NOMO-1 treated with dmso at 0.1 percent for 144 hours (cell line): Measurements from ENCODE around the gene APC2.
"Not testable (repeated sequence)": the region's sequence is repeated elsewhere in the genome, so short reads cannot be mapped to it uniquely, and the experiment has no call there.

Source experiments
- DNase-seq: peaks from one replicate; lab custom pipeline; 2025; ENCODE audit not compliant: unreplicated experiment; lab: John Stamatoyannopoulos, UW

APC2 gene

GRCh38 chr19:1429750-1430149 is 20.2 kb upstream of the APC2 start:
- DNase-seq = no peak

DNA sequence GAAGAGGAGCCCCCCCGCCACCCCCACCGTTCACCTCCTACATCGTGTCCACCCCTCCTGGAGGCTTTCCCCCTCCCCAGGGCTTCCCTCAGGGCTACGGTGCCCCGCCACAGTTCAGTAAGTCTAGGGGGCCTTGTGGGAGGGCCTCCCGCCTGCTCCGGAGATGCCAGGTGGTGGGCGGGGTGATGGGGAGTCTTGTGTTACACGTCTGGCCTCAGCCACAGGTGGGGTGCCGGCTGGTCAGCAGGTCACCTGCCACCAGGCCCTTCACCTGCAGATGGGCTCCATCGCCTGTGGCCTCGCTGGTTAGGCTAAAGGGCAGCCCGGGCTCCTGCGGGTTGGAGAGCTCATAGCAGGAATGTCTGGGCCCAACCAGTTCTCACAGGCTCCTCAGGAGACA is 19.7 kb upstream of the APC2 start:
- no peak for DNase-seq

DNA sequence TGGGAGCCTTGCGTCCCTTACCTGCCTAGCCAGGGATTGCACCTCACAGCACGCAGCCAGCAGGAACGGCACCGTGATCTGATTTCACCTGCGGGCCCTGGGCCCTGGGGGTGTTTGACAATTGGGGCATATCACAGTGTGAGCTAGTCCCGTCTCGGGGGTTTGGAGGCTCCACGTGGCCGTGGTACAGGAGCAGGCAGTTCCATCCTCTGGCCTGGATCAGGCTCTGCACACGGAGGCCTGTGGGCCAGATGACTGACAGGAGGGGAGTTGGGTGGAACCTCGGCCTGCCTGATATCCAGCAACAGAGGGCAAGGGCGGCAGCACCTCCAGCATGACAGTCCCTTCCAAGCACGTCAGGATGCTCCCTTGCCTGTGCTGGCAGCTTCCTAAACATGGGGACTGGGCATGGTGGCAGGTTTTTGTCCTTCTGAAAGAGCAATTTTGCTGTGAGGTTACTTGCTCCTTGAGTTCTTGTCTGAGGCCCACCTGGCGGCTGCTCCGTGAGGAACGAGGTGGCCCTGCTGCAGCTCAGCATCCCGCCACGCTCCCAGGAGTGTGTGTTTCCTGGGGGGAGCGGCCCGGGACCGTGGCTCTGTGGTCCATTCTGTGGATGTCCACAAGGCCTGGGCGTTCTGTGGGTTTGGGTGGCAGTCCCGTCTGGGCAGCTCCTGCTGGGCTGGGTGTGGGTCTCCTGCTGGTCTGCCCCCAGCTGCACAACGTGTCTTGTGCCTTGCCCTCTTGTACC is 18.0 kb upstream of the APC2 start:
- DNase-seq = no peak

GRCh38 chr19:1432507-1432887 is 17.4 kb upstream of the APC2 start:
- no peak for DNase-seq

DNA sequence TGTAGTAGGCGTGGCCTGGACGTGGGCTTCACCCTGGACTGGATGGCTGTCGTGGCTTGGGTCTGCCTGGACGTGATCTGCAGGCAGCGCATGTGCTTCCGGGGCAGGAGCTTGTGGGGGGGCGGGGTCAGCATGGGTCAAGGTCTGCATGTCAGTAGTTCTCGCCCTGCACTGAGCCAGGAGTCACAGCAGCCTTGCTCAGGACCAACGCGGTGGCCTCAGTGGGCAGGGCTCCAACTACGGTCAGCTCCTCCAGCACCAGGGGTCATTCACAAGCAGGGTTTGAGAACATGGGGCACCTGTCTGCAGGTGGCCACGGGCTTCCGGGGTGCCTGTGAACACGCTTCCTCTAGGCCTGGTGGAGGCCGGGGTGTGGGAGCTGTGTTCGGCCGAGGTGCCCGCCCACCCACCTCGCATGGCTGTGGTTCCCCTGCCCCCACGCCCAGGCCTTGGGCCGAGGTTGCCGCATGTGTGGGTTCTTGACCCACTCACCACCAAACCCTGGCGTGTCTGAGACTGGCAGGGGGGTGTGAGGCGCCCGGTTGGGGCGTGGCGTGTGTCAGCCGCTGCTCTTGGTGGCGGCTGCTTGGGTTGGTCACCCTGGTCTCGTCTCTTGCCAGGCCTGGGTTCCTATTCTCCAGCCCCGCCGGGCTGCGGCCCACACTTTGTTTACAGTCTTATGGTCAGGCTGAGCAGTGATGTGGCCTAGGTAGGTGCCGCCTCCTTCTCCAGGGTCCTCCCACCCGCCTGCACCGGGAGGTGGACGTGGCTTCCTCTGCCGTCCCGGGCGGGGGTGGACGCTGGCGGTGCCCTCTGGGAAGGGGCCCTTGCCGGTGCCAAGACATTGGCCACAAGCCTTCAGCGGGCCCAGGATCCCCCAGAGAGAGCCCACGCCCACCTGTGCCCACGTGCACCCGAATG is 16.5 kb upstream of the APC2 start:
- DNase-seq = no peak

GRCh38 chr19:1434040-1434366 is 15.9 kb upstream of the APC2 start:
- DNase-seq = no peak

DNA sequence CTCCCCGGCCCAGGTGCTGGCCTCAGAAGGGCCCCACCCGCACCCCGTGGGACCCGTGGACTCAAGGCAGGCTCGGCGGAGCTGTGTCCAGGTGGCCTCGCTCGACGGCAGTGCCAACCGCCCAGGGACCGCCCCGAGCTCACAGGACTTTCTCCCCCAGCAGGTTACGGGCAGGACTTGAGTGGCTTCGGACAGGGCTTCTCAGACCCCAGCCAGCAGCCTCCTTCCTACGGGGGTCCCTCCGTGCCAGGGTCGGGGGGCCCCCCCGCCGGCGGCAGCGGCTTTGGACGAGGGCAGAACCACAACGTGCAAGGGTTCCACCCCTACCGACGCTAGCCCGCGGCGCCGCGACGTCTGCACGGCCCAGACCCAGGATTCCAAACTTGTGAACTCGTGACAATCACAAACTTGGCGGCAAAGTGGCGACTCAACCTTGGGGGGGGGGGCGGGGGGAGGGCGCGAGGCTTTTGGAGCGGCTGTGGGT is 15.3 kb upstream of the APC2 start:
- DNase-seq = no peak

DNA sequence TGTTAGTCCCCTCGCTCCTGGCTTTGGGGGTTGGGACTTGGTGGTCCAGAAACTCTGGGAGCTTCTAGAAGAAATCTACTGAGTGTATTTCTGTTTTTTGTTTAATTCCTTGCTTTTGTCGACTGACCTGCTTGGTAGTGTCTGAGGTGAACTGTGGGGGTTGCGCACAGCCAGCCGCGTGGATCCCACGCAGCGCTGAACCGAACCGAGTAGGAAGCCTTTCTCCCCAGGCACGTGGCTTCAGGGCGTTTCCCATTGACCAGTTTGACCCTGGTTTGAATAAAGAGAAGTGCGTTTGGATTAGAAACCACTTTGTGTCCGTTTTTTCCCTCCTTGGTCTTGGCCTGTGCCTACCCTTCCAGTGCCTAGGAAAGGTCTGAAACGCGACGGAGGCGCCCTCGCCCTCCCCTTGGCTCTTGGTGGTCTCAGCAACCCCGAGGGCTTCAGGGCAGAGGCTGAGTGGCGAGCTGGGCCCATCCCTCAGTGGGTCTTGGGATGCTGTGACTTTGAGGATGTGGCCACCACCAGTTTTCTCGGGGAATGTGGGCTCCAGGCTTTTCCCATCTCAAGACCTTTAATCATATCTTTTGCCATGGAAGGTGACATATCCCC is 14.4 kb upstream of the APC2 start:
- no peak for DNase-seq

GRCh38 chr19:1437609-1438008 is 12.3 kb upstream of the APC2 start:
- DNase-seq = no peak

DNA sequence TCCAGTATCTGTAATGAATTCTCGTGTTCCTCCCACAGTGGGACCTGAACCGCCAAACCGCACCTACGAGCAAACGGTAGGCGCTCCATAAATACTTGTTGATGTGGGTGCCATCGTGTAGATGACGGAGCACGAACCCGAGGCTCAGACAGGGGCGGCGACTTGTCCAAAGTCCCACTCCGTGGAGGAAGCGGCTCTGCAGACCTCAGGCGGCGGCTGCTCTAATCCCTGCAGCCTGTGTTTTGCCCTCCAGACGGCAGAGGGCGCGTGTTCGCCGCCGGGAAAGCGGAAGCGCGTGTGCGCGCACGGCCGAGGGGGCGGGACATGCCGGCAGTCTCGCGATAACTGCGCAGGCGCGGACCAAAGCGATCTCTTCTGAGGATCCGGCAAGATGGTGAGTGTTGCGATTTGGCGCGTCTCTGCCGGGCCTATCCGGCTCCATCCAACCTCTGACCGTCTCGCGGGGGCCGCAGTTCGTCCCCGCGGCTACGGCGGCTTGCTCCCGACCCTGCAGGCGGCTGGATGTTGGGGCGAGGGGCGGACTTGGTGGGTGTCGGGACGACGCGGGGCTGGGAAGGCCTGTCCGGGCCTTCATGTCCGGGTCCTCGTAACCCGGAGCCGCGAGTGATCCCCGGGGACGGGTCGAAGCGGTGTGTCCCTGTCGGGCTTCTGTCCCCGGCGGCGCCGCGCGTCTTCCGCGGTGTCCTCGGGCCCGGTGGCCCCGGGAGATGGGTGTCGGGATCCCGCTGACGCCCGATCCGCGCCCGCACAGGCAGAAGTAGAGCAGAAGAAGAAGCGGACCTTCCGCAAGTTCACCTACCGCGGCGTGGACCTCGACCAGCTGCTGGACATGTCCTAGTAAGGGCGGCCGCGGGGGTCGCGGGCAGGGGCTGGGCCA is 11.6 kb upstream of the APC2 start, which contains the start of gene RPS15:
TSS of gene RPS15 (plus strand) at position 362 of the 898 bp plus-strand sequence. CDS start at position 392, 30 bp downstream.
- peak; percentile 88 for DNase-seq

DNA sequence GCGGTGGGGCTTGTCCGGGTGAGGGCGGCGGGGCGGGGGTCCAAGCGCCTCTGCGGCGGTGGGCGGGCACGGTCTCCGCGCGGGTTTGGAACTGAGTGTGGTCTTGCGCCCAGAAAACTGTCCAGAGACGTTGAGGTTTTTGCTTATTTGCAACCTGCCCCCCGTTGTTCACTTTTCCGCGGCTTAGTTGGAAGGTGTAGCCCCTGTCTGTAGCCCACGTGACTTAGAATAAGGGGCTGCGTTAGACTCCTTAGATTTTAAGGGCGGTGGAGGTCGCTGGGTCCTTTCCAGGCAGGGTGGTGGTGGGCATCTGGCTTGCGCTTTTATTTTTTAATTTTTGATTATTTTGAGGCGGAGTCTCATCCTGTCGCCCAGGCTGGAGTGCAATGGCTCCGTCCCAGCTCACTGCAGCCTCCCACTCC is 11.0 kb upstream of the APC2 start:
- DNase-seq = no peak

- not testable (repeated sequence) for DNase-seq
Measured at GRCh38 chr19:1439525-1440417, 10.2 kb upstream of the APC2 start.

DNA sequence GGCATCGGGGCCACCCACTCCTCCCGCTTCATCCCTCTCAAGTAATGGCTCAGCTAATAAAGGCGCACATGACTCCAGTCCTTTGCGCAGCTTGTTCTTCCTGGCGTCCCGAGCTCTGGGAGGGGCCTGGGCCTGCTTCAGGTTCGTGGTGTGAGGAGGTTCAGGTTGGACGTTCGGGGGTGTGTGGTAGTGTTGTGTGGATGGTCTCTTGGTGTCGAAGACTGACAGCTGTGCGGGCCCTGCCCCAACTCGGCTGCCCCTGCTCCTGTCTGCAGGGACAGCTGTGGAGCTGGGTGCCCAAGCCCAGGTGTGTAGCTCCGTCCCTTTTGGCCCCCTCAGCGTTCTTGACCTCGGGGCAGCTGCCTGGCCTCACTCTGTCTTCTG is 9.5 kb upstream of the APC2 start:
- DNase-seq = no peak

- no peak for DNase-seq
Measured at GRCh38 chr19:1441022-1441426, 8.9 kb upstream of the APC2 start.

DNA sequence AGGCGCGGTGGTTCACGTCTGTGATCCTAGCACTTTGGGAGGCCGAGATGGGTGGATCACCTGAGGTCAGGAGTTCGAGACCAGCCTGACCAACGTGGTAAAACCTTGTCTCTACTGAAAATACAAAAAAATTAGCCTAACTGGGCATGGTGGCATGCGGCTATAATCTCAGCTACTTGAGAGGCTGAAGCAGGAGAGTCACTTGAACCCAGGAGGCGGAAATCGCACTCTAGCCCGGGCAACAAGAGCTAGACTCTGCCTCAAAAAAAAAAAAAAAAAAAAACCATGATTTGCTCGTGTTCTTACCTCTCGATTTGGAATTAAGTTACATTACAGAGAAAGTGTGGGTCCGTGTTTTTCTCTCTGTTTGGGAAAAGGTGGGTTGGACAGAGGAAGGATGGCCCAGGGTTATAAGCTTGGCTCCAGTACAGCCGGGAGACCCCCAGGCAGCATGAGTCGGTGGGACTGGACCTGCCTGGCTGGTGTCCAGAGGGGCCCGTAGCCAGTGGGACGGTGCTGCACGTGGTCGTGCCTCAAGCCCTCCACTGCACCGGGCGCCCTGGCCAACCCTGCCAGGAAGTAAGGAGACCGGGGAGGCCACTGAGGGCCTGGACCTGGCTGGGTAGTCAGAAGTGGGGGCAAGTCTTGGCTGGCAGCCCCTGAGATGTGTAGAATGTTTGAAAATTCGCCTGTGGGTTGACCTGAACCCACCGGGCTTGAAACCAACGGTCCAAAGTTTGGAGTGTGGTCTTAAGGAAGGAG is 8.1 kb upstream of the APC2 start:
- no peak for DNase-seq

- peak; percentile 54 for DNase-seq
Measured at GRCh38 chr19:1445185-1445931, 4.6 kb upstream of the APC2 start.

DNA sequence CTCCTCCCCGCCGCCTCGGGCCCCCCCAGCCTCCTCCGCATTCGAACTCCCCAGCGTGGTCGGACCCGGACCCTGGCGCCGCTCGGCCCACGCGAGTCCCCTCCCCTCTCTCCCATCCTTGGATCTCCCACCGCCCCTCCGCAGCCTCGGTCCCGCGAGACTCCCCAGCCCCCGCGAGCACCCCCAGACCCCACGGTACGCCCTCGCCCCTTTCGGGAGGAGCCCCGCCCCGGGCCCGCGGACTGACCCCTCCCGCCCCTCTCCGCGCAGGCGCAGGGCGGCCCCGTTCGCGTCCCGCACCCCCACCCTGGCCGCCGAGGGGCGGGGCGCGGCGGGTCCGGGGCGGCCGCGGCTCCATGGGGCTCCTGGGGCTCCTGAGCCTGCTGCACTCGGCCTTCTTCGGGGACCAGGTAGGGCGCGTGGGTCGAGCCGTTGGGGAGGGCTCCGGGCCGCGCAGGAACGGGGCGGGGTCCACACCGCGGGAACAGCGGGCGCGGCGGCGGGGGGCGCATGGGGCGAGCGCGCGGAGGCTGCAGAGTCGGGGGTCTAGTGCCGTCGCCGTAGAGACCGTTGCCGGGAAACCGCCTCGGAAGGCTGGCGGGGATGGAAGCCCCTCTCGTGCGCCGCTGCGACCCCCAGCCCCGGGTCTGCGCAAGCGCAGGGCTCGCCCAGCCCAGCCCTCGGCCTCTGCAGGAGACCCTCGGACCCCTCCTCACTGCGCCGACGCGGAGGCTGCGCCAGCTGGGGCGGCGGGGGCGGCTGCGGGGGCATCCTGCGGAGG is 3.8 kb upstream of the APC2 start:
- no peak for DNase-seq
